ENCODE data around the gene UBE3C.

DNA sequence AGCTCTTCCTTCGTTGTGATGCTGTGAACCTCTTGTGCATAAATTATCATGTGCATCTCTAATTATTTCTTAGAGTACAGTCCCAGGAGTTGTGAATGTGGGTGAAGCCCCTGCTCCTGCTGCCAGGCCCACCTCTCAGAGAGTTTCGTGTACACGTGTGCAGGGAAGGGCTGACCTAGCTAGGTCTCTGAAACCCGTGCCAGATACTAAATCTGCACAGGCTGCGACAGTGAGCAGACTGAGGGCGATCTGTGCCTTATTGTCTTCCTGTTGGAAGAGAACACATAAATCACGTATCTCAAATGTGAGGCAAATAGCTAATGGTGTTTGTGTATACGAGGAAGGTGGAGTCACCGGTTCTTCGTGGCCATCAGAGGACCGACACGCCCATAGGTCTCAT is 126.3 kb downstream of the UBE3C start:
- TF ChIP-seq, protein P1, sequence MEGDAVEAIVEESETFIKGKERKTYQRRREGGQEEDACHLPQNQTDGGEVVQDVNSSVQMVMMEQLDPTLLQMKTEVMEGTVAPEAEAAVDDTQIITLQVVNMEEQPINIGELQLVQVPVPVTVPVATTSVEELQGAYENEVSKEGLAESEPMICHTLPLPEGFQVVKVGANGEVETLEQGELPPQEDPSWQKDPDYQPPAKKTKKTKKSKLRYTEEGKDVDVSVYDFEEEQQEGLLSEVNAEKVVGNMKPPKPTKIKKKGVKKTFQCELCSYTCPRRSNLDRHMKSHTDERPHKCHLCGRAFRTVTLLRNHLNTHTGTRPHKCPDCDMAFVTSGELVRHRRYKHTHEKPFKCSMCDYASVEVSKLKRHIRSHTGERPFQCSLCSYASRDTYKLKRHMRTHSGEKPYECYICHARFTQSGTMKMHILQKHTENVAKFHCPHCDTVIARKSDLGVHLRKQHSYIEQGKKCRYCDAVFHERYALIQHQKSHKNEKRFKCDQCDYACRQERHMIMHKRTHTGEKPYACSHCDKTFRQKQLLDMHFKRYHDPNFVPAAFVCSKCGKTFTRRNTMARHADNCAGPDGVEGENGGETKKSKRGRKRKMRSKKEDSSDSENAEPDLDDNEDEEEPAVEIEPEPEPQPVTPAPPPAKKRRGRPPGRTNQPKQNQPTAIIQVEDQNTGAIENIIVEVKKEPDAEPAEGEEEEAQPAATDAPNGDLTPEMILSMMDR (IDR thresholded peaks at IDR 0.05), result no peak
- no peak for TF ChIP-seq POLR2A (IDR thresholded peaks at IDR 0.05)
